H1 (cell line): Measurements from ENCODE around the gene NOS3. TPM values are rescaled to one million over a fixed set of nuclear protein-coding genes. Genes with fewer than 3 reads are reported as not detected.

Experiments
- CTCF ChIA-PET: fragments of 300-600 bp; sonication (Branson Sonifier 250); formaldehyde crosslinking; loops from one replicate; lab custom pipeline; 2021; ENCODE audit not compliant: partially characterized antibody; lab: Charles Lee
- POLR2A ChIA-PET: fragments of 300-600 bp; sonication (Branson Sonifier 250); formaldehyde crosslinking; loops from one replicate; lab custom pipeline; 2021; ENCODE audit warnings: inconsistent platforms; ENCODE audit not compliant: partially characterized antibody; lab: Charles Lee
- DNase-seq, 2 experiments: peaks; one replicate each; pipeline versions ENCODE4 v3.0.0 to v3.0.0-alpha.2; 2010 to 2022; ENCODE audit warnings: low spot score in 2 of 2, low read depth in 1 of 2, mixed read lengths in 1 of 2
- FAIRE-seq: peaks from 2 replicates; lab custom pipeline; 2011; peaks lifted over from hg19 to GRCh38; lab: Jason Lieb, UNC
- H2AFZ ChIP-seq: 2 replicates; pipeline ENCODE4 v1.8.1; 2012; ENCODE audit warnings: low read length, inconsistent platforms
- H2AK5ac ChIP-seq: 2 replicates; pipeline ENCODE4 v1.6.1; 2013; ENCODE audit warnings: low read depth, low read length
- H2BK120ac ChIP-seq: replicated peaks from 2 replicates; pipeline ENCODE3; 2013; ENCODE audit warnings: low read depth, low read length, inconsistent platforms
- H2BK12ac ChIP-seq: 2 replicates; pipeline ENCODE4 v1.6.1; 2013; ENCODE audit warnings: low read depth, low read length
- H2BK15ac ChIP-seq: 2 replicates; pipeline ENCODE4 v1.6.1; 2013; ENCODE audit warnings: low read length
- H2BK20ac ChIP-seq: 2 replicates; pipeline ENCODE4 v1.6.1; 2013; ENCODE audit warnings: low read length
- H2BK5ac ChIP-seq: 2 replicates; pipeline ENCODE4 v1.6.1; 2013; ENCODE audit warnings: low read depth, low read length
- H3K14ac ChIP-seq: 2 replicates; pipeline ENCODE4 v1.6.1; 2013; ENCODE audit warnings: inconsistent platforms; ENCODE audit not compliant: insufficient read length
- H3K18ac ChIP-seq: 2 replicates; pipeline ENCODE4 v1.6.1; 2013; ENCODE audit warnings: low read length; ENCODE audit errors: extremely low read depth
- H3K23ac ChIP-seq: 2 replicates; pipeline ENCODE4 v1.6.1; 2013; ENCODE audit warnings: inconsistent platforms; ENCODE audit not compliant: insufficient read length
- H3K23me2 ChIP-seq: 2 replicates; pipeline ENCODE4 v1.6.1; 2013; ENCODE audit warnings: low read depth, low read length
- H3K27ac ChIP-seq: 2 replicates; pipeline ENCODE4 v1.6.1; 2011; ENCODE audit warnings: low read depth, low read length, inconsistent platforms
- H3K27me3 ChIP-seq, 4 experiments: replicated peaks in 1 of 4; 1 replicate in 1 of 4; 2 replicates in 3 of 4; pipeline versions ENCODE4 v1.6.1 to v1.8.1; 2011 to 2013; ENCODE audit warnings: low read length in 3 of 4, mild to moderate bottlenecking in 3 of 4, inconsistent platforms in 2 of 4, mixed read lengths in 2 of 4, moderate library complexity in 1 of 4; ENCODE audit not compliant: control insufficient read depth in 3 of 4, insufficient read depth in 3 of 4; ENCODE audit errors: extremely low read depth in 1 of 4
- H3K36me3 ChIP-seq, 4 experiments: 2 replicates each; pipeline versions ENCODE4 v1.6.1 to v1.8.1; 2011 to 2013; ENCODE audit warnings: mild to moderate bottlenecking in 4 of 4, low read length in 3 of 4, moderate library complexity in 2 of 4, control low read depth in 1 of 4, inconsistent platforms in 1 of 4; ENCODE audit not compliant: insufficient read depth in 4 of 4, control insufficient read depth in 2 of 4
- H3K4ac ChIP-seq: replicated peaks from 2 replicates; pipeline ENCODE3; 2013; ENCODE audit warnings: low read length, low read depth, mixed read lengths, inconsistent platforms; ENCODE audit not compliant: insufficient read length
- H3K4me1 ChIP-seq, 4 experiments: replicated peaks in 1 of 4; 1 replicate in 1 of 4; 2 replicates in 3 of 4; pipeline versions ENCODE4 v1.6.1 to v1.8.1; 2011 to 2013; ENCODE audit warnings: low read length in 3 of 4, inconsistent platforms in 2 of 4, mixed read lengths in 1 of 4; ENCODE audit not compliant: insufficient read depth in 4 of 4, control insufficient read depth in 3 of 4
- H3K4me2 ChIP-seq, 2 experiments: 2 replicates each; pipeline versions ENCODE4 v1.6.1 to v1.8.1; 2011 to 2013; ENCODE audit warnings: low read depth in 2 of 2, low read length in 2 of 2, control low read depth in 1 of 2, inconsistent platforms in 1 of 2, mild to moderate bottlenecking in 1 of 2; ENCODE audit not compliant: insufficient read depth in 1 of 2
- H3K4me3 ChIP-seq, 4 experiments: fragments of 200-600, 300-600 bp in 1 of 4; sonication (generic), shearing (Covaris generic), sonication (Bioruptor Twin) in 1 of 4; 2 replicates each; pipeline versions ENCODE4 v1.5.1 to v1.8.1; 2011 to 2016; ENCODE audit warnings: low read length in 4 of 4, low read depth in 3 of 4, control low read depth in 2 of 4, inconsistent platforms in 2 of 4, mild to moderate bottlenecking in 2 of 4, mixed read lengths in 1 of 4, moderate library complexity in 1 of 4; ENCODE audit not compliant: insufficient read depth in 2 of 4; ENCODE audit errors: extremely low read depth in 1 of 4
- H3K56ac ChIP-seq: replicated peaks from 2 replicates; pipeline ENCODE3; 2013; ENCODE audit warnings: low read depth, mild to moderate bottlenecking, mixed read lengths, low read length, inconsistent platforms; ENCODE audit not compliant: insufficient read length
- H3K79me1 ChIP-seq: 2 replicates; pipeline ENCODE4 v1.6.1; 2013; ENCODE audit warnings: low read depth, low read length, control low read depth
- H3K79me2 ChIP-seq, 2 experiments: 2 replicates each; pipeline versions ENCODE4 v1.6.1 to v1.8.1; 2012 to 2013; ENCODE audit warnings: low read length in 2 of 2, mild to moderate bottlenecking in 2 of 2, inconsistent platforms in 1 of 2; ENCODE audit not compliant: insufficient read depth in 2 of 2, control insufficient read depth in 1 of 2
- H3K9ac ChIP-seq, 4 experiments: replicated peaks in 1 of 4; 1 replicate in 1 of 4; 2 replicates in 3 of 4; pipeline versions ENCODE4 v1.6.1 to v1.8.1; 2011 to 2013; ENCODE audit warnings: low read depth in 3 of 4, low read length in 3 of 4, control low read depth in 2 of 4, mild to moderate bottlenecking in 2 of 4, moderate library complexity in 2 of 4, inconsistent platforms in 1 of 4; ENCODE audit errors: extremely low read depth in 1 of 4
- H3K9me3 ChIP-seq, 2 experiments: 2 replicates each; pipeline versions ENCODE4 v1.6.1 to v1.8.1; 2012 to 2013; ENCODE audit warnings: mild to moderate bottlenecking in 2 of 2, moderate library complexity in 2 of 2, control low read depth in 1 of 2, inconsistent platforms in 1 of 2, low read depth in 1 of 2, low read length in 1 of 2, mixed read lengths in 1 of 2; ENCODE audit not compliant: insufficient read depth in 2 of 2
- H4K20me1 ChIP-seq, 2 experiments: replicated peaks in 1 of 2; 2 replicates each; pipeline versions ENCODE3 to v1.8.1; 2011 to 2013; ENCODE audit warnings: inconsistent platforms in 2 of 2, low read length in 2 of 2, mild to moderate bottlenecking in 1 of 2; ENCODE audit not compliant: insufficient read depth in 2 of 2, control insufficient read depth in 1 of 2
- H4K5ac ChIP-seq: 2 replicates; pipeline ENCODE4 v1.6.1; 2013; ENCODE audit warnings: low read length, low read depth, mixed read lengths, inconsistent platforms; ENCODE audit not compliant: insufficient read length
- H4K8ac ChIP-seq: 2 replicates; pipeline ENCODE4 v1.8.0; 2013; ENCODE audit warnings: mild to moderate bottlenecking, moderate library complexity, low read length, inconsistent platforms; ENCODE audit not compliant: insufficient read depth; ENCODE audit errors: extremely low read depth
- H4K91ac ChIP-seq: replicated peaks from 2 replicates; pipeline ENCODE3; 2013; ENCODE audit warnings: low read length, mixed read lengths, inconsistent platforms; ENCODE audit not compliant: insufficient read length
- CBX8 ChIP-seq: fragments of 300-800, 300-1000 bp; sonication (generic); IDR thresholded peaks from 2 replicates; pipeline ENCODE4 v1.7.1; 2016; ENCODE audit warnings: low read depth, low read length, borderline replicate concordance
- CHD1 ChIP-seq: IDR thresholded peaks from 2 replicates; pipeline ENCODE4 v1.6.1; 2012; ENCODE audit warnings: low read depth, low read length, improper control_type of control experiment
- KDM1A ChIP-seq: fragments of 200-600, 300-600 bp; sonication (generic); IDR thresholded peaks from 2 replicates; pipeline ENCODE4 v1.7.1; 2016; ENCODE audit warnings: mild to moderate bottlenecking, low read length, borderline replicate concordance
- PHF8 ChIP-seq: fragments of 200-600 bp; sonication (generic); conservative IDR thresholded peaks from 2 replicates; pipeline ENCODE4 v1.7.1; 2012; ENCODE audit warnings: low read depth, mild to moderate bottlenecking, inconsistent platforms, low read length, moderate library complexity
- POU5F1 ChIP-seq: IDR thresholded peaks from 2 replicates; pipeline ENCODE4 v1.6.1; 2011; ENCODE audit warnings: low read depth, mild to moderate bottlenecking, low read length, moderate library complexity
- RBBP5 ChIP-seq: IDR thresholded peaks from 2 replicates; pipeline ENCODE4 v1.7.1; 2012; ENCODE audit warnings: low read depth, mild to moderate bottlenecking, inconsistent platforms, low read length, moderate library complexity, borderline replicate concordance
- SIN3A ChIP-seq, 2 experiments: IDR thresholded peaks in 1 of 2; conservative IDR thresholded peaks in 1 of 2; 2 replicates each; pipeline ENCODE4 v1.6.1; 2011 to 2012; ENCODE audit warnings: low read length in 2 of 2, improper control_type of control experiment in 1 of 2, low read depth in 1 of 2, mild to moderate bottlenecking in 1 of 2
- TAF7 ChIP-seq: optimal IDR thresholded peaks from 2 replicates; pipeline ENCODE3; 2011; ENCODE audit warnings: low read depth, mild to moderate bottlenecking, inconsistent platforms, low read length, moderate library complexity, borderline replicate concordance
- TBP ChIP-seq: IDR thresholded peaks from 2 replicates; pipeline ENCODE4 v1.6.1; 2011; ENCODE audit warnings: low read depth, low read length, improper control_type of control experiment
- ZNF274 ChIP-seq: IDR thresholded peaks from 2 replicates; pipeline ENCODE4 v1.7.0; 2012; ENCODE audit warnings: low read length, borderline replicate concordance; ENCODE audit errors: extremely low read depth
- whole genome bisulfite sequencing, 2 experiments: shearing (Covaris generic) in 1 of 2; methylation state at CpG; one replicate each; pipeline versions ENCODE4 v1.1.6 to v1.1.7; 2013 to 2015; ENCODE audit warnings: low lambda C conversion rate in 2 of 2, mixed read lengths in 2 of 2, inconsistent platforms in 1 of 2, low coverage in 1 of 2, missing lambda C conversion rate in 1 of 2; ENCODE audit not compliant: insufficient replicate concordance in 2 of 2, insufficient coverage in 1 of 2, insufficient read length in 1 of 2; ENCODE audit errors: extremely low coverage in 1 of 2, missing lambda C conversion rate in 1 of 2; 5-methylcytosine and 5-hydroxymethylcytosine counted together
- polyA plus RNA-seq, 7 experiments: library from polyadenylated mRNA; depleted of rRNA in 3 of 7; stranded (reverse) in 5 of 7; unstranded in 2 of 7; fragments of >200 nt in 5 of 7; fragments of 200-250 nt in 2 of 7; gene quantifications; 1 replicate in 5 of 7; 2 replicates in 1 of 7; 4 replicates in 1 of 7; pipeline versions ENCODE4 v1.2.1 to v1.2.3, GENCODE V29; 2011 to 2013; ENCODE audit warnings: missing spikeins in 2 of 7, mixed read lengths in 2 of 7
- total RNA-seq: library from RNA; stranded (reverse); fragmentation: NEBNext Ultra II Directional; extraction: Animal tissue kit (Norgen Biotek cat#: 25700); gene quantifications from 2 replicates; pipeline ENCODE4 v1.2.1, GENCODE V29; 2021
- TF ChIP-seq, protein P1 (sequence below): IDR thresholded peaks from 2 replicates; pipeline ENCODE4 v1.6.1; 2012; ENCODE audit warnings: low read length, inconsistent platforms
- TF ChIP-seq, protein P2 (sequence below): IDR thresholded peaks from 2 replicates; pipeline ENCODE4 v1.6.1; 2012; ENCODE audit warnings: inconsistent platforms

NOS3 gene
- total and polyA plus RNA-seq, 2 of the 8 experiments (the other 6 are each of a cell fraction or from before 2014, with no cell fraction given): 4.4 to 16.2 TPM

DNA sequence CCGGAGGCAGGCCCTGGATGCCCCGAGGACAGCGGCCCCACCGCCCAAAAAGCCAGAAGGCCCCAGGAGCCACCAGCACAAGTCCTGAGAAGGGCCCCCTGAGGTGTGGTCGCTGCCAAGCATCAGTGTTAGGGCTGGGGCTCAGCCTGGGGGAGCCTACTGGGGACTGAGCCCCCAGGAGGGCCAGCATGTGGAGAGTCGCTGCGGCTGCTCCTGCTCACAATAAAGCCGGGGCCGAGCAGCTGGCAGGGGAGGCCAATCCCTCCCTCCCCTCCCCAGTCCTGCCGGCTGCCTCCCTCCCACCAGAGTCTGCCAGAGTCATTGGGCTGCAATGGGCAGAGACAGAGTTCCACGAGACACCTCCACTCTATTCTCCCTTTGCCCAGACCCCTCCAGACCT, 54.4 kb downstream of the NOS3 start:
- Histone ChIP-seq H3K14ac (no peak overlapping the region), H2BK15ac (no peak overlapping the region), H3K4me2 (no peak overlapping the region), H3K9ac (no peak overlapping the region), H3K4me3 (no peak overlapping the region), H3K56ac (no peak overlapping the region), H3K4ac (no peak overlapping the region), H3K4me1 (no peaks in the 10 kb centered on the region), H4K91ac (no peak overlapping the region), H3K79me1 (no peaks in the 10 kb centered on the region), H3K23ac (no peak overlapping the region), H3K36me3 (no peaks in the 10 kb centered on the region), H2AK5ac (no peak overlapping the region), H3K9me3 (no peaks in the 10 kb centered on the region), H4K8ac (no peak overlapping the region), H2AFZ (no peak overlapping the region), H3K27me3 (peaks cover under 1 to 19% (median 10%) of the 10 kb centered on the region in 4 experiments), H2BK5ac (no peak overlapping the region), H3K18ac (no peak overlapping the region), H3K79me2 (no peaks in the 10 kb centered on the region), H2BK12ac (no peak overlapping the region), H2BK20ac (no peak overlapping the region), H4K5ac (no peak overlapping the region), H2BK120ac (no peak overlapping the region), H4K20me1 (peaks cover 2 to 8% of the 10 kb centered on the region in 2 experiments), H3K27ac (no peak overlapping the region), H3K23me2 (no peaks in the 10 kb centered on the region)
- WGBS, 2 experiments: 87% methylated on average over 7 of the region's 11 CpGs; no CpG with 5 or more reads in 1 of the 2 experiments
- CTCF ChIA-PET: interaction anchor here (1.1 to 3.5 kb wide), 5 partner anchors 12 to 35 kb away, joined by 3 to 20 read pairs (median 8); partner anchors contain the start of gene CDK5
- FAIRE-seq (no peak), DNase-seq (no peak)
- POLR2A ChIA-PET: interaction anchor here (0.9 to 1.0 kb wide), 2 partner anchors 9 to 42 kb away, joined by 3 read pairs; no protein-coding TSS in a partner anchor
- TF ChIP-seq TBP (no peak), CBX8 (no peak), ZNF274 (no peak), SIN3A (conservative IDR thresholded peaks at IDR 0.05 in 1 of 2, IDR thresholded peaks at IDR 0.05 in 1 of 2; ENCODE audit: low read depth in 1 of 2, low read length in 2 of 2) (no peak), KDM1A (no peak), POU5F1 (no peak), RBBP5 (no peak), CHD1 (no peak), TAF7 (no peak), PHF8 (no peak)
- TF ChIP-seq, protein P1, sequence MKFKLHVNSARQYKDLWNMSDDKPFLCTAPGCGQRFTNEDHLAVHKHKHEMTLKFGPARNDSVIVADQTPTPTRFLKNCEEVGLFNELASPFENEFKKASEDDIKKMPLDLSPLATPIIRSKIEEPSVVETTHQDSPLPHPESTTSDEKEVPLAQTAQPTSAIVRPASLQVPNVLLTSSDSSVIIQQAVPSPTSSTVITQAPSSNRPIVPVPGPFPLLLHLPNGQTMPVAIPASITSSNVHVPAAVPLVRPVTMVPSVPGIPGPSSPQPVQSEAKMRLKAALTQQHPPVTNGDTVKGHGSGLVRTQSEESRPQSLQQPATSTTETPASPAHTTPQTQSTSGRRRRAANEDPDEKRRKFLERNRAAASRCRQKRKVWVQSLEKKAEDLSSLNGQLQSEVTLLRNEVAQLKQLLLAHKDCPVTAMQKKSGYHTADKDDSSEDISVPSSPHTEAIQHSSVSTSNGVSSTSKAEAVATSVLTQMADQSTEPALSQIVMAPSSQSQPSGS: no peak
- TF ChIP-seq, protein P2, sequence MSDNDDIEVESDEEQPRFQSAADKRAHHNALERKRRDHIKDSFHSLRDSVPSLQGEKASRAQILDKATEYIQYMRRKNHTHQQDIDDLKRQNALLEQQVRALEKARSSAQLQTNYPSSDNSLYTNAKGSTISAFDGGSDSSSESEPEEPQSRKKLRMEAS: no peak
